DND-41 (cell line): ENCODE results near the gene IFI44.

Experiments used
- CTCF ChIP-seq: IDR thresholded peaks from 2 replicates; pipeline ENCODE4 v1.5.1; 2012; ENCODE audit warnings: borderline replicate concordance, low read length, moderate library complexity, mild to moderate bottlenecking; ENCODE audit not compliant: poor library complexity, severe bottlenecking; ENCODE audit errors: extremely low read depth
- EZH2 ChIP-seq: IDR thresholded peaks from 3 replicates; pipeline ENCODE4 v1.6.1; 2012; ENCODE audit warnings: borderline replicate concordance, low read depth, mild to moderate bottlenecking, moderate library complexity, low read length, inconsistent platforms; ENCODE audit not compliant: severe bottlenecking

GRCh38 chr1:78601068-78601467 lies 48.6 kb upstream of the IFI44 start:
- TF ChIP-seq CTCF, result no peak
- TF ChIP-seq EZH2, result no peak
